GM18951 (cell line): ENCODE measurements around the gene PDCD10.

Experiments
- POLR2A ChIP-seq: IDR thresholded peaks from 4 replicates; pipeline ENCODE4 v1.6.1; 2011; ENCODE audit warnings: mild to moderate bottlenecking; ENCODE audit not compliant: insufficient read length, insufficient read depth; ENCODE audit errors: extremely low read depth
- in situ Hi-C: fragments of 300-500 bp; cut with MboI; formaldehyde crosslinking; loops from one replicate; pipeline ENCODE4 v1.12.0; 2022; ENCODE audit warnings: low sequenced_read_pairs, mixed read lengths, inconsistent platforms; ENCODE audit not compliant: unreplicated experiment

Gene PDCD10

DNA sequence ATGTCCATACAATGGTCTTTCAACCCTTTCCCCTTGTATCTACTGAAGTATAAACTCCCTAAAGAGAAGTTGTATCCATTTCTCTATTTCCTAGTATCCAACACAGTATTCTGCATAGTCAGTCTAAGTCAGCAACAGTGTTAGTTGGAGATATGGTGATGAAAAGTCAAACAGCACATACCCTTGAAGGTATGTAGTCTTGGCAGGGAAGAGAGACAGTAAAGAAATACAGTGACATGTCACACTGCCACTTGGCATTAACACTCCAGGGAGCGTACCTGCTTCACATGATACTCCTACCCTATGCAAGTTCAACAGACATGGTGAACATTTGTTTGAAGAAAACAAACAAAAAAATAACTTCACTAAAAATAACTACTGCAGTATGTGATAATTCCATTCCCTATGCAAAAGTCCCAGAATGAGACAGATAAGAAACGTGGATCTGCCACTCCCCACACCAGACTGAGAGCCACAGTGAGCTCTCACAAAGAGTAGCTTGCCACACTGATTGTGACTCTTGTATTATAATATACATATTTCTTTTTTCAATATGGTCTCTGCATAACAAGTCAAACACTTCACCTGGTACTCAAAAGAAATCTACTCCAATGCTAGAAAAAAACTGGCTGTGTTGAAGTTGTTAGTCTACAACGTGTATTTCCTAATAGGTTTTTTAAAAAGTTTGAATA is 5.9 kb downstream of the PDCD10 start:
- in situ Hi-C loops: no loop called here
- no peak for TF ChIP-seq POLR2A

DNA sequence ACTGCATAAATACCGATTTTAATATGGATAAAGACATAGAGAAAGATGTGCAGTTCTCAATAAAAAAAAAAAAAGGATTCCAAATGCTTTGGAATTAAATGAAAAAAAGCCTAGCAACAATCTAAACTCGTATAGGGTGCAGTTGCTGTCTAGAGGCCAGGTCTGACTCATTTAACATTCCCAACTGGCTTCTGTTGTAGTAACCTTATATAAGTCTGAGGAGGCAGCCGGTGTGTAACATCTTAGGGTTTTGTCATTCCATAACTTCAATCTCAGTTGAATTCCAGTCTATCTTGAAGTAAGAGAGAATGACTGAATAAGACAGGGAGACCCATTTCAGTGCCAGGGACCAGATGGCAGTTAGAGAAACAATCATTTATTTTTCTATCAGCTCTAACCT is 6.5 kb downstream of the PDCD10 start:
- in situ Hi-C loops: no loop called here
- no peak for TF ChIP-seq POLR2A

DNA sequence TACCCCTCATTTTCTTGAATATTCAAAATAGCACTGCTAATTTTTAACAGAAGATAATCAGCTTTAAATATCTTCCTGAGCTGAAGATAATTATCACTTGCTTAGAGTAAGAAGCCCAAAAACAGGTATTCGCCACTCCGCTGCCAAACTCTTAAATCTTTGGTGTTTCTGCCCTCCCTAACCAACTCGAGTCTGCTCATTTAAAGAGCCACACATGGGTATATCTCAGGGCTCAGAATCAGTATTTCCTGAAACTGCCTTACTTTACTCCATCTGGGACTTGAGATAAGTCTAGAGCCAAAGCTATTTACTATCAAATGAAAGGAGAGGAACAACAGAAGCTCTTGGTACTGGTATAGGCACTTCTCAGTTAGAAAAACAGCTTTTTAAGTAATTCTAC is 10.8 kb downstream of the PDCD10 start:
- in situ Hi-C loops: no loop called here
- no peak for TF ChIP-seq POLR2A

DNA sequence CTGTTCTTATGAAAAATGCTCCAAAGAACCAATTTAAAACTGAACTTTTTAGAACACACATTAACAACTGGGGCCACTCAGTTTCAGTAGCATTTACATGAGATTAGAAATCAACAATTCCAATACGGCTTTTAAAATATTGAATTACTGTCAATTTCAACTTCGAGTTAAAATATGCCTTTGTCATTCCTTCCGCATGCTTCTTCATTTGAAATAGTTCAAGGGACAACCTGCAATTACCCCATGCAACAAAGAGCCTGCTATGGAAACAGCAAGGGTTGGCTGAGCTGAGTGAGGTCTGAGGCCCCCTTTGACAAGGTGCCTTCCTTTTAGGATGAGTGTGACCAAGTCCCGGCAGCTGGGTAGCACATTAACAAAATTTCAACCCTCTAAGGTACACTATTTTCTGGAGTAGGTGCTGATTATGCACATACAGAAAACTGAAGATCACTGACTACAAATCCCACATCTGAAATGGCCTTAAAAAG is 11.6 kb downstream of the PDCD10 start:
- no peak for TF ChIP-seq POLR2A
- in situ Hi-C loops: no loop called here

DNA sequence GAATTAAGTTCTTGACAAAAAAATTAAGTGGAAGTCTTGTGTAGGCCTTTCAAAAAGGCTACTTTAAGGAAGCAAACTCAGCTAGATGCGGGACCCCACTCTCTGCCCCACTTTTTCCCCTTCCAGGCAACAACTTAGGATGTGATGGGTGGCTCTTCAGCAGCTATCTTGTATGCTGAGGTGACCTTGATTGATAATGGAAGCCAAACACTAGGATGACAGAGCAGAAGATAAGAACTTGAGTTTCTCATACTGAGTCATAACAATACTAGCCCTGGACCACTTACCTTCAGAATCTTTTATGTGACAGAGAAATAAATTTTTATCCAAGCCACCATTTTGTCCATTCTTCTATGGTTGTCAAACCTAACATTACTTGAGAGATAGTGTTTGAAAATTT is 16.1 kb downstream of the PDCD10 start:
- in situ Hi-C loops: no loop called here
- TF ChIP-seq POLR2A: no peak

DNA sequence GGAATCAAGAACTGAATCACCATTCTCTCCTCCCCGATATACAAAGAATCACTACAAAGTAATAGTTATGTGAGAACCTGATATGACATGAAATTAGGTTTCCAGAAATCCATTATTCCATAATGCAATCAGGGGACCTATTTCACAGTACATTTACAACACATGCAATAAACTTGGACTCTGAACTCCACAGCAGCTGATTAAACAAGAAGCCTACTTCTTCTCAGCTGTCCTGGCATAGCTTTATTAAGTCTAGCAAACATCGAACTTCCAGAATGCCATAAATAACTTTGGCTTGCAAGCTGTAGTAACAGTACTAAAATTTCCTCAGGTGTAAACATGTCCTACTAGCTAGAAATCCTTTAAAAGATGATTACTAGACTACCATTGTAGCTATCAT is 17.8 kb downstream of the PDCD10 start:
- no peak for TF ChIP-seq POLR2A
- in situ Hi-C loops: no loop called here

DNA sequence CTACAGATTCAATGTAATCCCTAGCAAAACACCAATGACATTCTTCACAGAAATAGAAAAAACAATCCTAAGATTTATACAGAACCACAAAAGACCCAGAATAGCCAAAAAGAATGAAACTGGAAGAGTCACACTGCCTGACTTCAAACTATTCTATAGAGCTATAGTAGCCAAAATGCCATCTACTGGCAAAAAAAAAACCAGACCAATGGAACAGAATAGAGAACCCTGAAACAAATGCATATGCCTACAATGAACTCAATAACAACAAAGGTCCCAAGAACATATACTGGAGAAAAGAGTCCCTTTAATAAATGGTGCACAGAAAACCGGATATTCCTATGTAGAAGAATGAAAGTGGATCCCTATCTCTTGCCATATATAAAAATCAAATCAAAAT is 19.8 kb downstream of the PDCD10 start:
- in situ Hi-C loops: no loop called here
- TF ChIP-seq POLR2A: no peak

DNA sequence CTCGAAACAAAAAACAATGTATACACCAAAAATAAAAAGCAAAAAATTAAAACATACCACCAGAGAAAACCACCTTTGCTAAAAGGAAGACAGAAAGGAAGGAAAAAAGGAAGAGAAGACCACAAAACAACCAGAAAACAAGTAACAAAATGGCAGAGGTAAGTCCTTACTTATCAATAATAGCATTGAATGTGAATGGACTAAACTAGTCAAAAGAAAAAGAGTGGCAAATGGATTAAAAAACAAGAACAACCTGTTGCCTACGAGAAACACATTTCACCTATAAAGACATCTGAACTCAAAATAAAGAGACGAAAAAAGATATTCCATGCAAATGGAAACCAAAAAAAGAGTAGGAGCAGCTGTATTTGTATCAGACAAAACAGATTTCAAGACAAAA is 22.2 kb downstream of the PDCD10 start:
- no peak for TF ChIP-seq POLR2A
- in situ Hi-C loops: no loop called here

DNA sequence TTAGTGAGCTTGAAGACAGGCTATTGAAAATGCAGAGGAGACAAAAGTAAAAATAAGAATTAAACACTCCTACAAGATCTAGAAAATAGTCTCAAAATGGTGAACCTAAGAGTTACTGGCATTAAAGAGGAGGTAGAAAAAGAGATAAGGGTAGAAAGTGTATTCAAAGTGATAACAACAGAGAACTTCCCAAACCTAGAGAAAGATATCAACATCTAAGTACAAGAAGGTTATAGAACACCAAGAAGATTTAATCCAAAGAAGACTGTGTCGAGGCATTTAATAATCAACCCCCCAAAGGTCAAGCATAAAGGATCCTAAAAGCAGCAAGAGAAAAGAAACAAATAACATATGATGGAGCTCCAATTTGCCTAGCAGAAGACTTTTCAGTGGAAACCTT is 23.3 kb downstream of the PDCD10 start:
- in situ Hi-C loops: no loop called here
- TF ChIP-seq POLR2A: no peak

DNA sequence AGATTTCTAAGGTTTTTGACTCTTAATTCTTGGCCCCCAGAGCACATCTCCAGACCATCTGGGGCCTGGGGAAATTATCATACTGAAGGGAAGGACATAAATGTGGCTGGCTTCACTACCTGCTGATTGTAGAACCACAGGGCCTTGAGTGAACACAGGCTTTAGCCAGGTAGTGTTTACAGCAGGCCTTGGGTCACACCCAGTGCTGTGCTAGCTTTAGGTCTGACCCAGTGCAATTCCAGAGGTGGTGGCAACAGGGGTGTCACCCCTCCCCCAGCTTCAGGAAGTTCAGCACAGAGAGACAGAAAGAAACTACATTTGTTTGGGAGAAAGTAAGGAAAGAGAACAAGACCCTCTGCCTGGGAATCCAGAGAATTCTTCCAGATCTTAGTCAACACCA is 24.1 kb downstream of the PDCD10 start:
- in situ Hi-C loops: no loop called here
- TF ChIP-seq POLR2A: no peak

DNA sequence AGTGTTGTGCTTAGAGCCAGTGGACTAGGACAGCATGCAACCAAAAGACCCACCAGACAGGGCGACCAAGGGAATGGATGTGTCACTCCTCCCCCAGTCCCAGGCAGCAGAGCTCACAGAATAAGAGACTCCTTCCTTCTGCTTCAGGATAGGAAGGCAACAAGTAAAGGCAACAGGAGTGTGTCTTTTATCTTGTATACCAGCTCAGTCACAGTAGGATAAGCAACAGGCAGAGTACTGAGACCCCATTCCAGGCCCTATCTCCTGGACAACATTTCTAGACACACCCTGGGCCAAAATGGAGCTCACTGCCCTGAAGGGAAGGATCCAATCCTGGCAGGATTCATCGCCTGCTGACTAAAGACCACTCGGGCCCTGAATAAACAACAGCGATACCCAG is 25.0 kb downstream of the PDCD10 start:
- in situ Hi-C loops: no loop called here
- TF ChIP-seq POLR2A: no peak

DNA sequence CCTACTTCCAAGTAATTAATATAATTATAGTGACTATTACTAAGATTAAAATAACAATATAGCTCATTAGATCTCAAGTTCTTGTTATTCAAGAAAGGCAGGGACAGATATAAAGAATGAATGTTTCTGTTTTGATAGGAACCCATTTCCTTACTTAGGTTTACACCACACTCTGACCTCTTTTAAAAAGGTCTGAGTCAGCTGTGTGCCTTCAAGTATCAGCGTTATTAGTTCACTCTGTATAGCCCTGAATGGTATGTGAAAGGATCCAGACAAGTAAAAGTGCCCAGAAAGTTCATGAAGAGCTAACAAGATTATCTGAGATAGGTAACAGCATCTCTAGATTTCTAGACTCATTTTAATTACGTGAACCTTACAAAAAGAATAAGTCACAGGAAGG is 28.9 kb downstream of the PDCD10 start:
- in situ Hi-C loops: no loop called here

DNA sequence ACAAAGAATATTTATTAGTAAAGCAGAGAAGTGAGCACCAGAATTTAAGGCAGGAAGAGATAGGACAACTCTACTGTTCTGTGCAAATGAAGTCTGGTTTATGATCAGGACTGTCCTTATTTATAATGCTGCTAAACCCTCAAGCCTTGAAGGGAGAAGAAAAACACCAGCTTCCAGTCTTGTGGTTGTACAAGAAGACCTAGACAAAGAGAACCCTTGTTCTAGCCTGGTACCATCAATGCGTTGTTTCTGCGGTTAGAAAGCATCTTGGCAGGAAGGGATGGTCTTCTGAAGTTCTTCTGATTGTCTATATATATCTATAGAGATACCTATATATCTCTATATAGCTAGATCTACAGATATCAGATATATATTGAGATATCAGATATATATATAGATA is 33.8 kb downstream of the PDCD10 start:
- in situ Hi-C loops: no loop called here
- TF ChIP-seq POLR2A: no peak

More for the DNA sequence above, 28.9 kb downstream of the PDCD10 start:
- no peak for TF ChIP-seq POLR2A

DNA sequence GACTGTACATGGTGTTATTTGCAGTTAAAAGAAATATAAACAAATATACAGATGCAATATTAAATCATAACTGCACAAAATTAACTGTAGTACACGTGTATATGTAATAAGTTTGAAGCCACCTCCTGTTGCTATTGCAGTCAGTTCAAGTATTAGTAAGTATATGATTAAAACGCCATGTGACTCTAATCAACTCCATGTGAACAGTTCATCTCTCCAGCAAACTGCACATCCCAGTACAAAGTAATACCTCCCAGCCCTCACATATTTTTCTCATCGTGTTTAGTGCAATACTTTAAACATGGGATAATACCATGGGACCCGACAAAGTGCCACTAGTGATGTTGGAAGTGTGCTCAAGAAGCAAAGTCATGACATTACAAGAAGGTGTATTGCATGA is 34.6 kb downstream of the PDCD10 start:
- in situ Hi-C loops: no loop called here
- no peak for TF ChIP-seq POLR2A

DNA sequence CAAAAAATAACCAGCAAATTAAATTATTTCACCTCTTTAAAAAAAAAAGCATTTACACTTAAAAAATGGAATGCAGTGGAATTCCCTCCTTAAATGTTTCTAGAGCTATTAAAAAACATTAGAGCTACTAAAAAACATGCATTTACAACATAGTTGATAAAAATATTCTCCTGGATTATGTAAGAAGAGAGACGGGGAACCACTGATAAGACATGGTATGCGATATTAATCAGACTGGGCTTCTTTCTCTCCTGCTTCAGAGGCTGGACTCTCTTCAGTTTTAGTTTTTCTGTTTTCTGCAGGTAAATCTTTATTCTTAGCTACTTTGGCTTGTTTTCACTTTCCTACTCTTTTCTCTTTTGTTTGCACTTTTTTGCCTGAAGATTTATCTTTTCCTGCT is 40.6 kb downstream of the PDCD10 start:
- in situ Hi-C loops: no loop called here
- TF ChIP-seq POLR2A: no peak

DNA sequence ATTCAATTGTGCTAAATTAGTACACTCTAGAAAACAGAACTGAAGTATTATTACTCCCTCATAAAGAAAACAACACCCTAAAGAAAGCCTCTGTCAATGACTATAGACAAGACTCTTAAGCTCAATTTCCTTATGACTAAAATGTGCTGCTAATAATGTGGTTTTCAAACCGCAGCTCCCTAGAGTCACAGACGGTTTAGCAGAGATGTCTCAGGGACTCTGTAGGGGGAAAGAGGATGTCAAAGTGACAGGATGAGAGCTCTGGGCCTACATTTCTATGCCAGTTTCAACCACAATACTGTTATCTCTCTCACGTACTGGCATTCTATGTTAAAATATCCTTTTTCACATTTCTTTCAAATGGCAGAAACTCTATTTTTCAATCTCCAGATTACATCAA is 43.3 kb downstream of the PDCD10 start:
- in situ Hi-C loops: no loop called here
- no peak for TF ChIP-seq POLR2A
